Neuron (in vitro differentiated cells): ENCODE measurements around the gene FUT4.

Experiments used
- H2AFZ ChIP-seq: one replicate; pipeline ENCODE4 v1.6.1; 2013; ENCODE audit warnings: low read depth, mild to moderate bottlenecking, inconsistent platforms, low read length, moderate library complexity
- H3K27me3 ChIP-seq: one replicate; pipeline ENCODE4 v1.6.1; 2013; ENCODE audit warnings: low read length; ENCODE audit not compliant: insufficient read depth
- H3K36me3 ChIP-seq: one replicate; pipeline ENCODE4 v1.6.1; 2013; ENCODE audit warnings: low read length; ENCODE audit not compliant: insufficient read depth
- H3K4me1 ChIP-seq: one replicate; pipeline ENCODE4 v1.6.1; 2013; ENCODE audit warnings: low read length; ENCODE audit not compliant: insufficient read depth
- H3K4me3 ChIP-seq: 2 replicates; pipeline ENCODE4 v1.5.1; 2013; ENCODE audit warnings: mild to moderate bottlenecking, low read length, moderate library complexity
- H3K9me3 ChIP-seq: one replicate; pipeline ENCODE4 v1.6.1; 2013; ENCODE audit warnings: low read length

The FUT4 gene

GRCh38 chr11:94519478-94520084 lies 24.1 kb upstream of the FUT4 start:
- Histone ChIP-seq H3K4me1 (no peaks in the 10 kb centered on the region), H3K27me3 (peaks cover 8% of the 10 kb centered on the region), H2AFZ (peak overlapping the region; percentile 19), H3K36me3 (no peaks in the 10 kb centered on the region), H3K9me3 (no peaks in the 10 kb centered on the region), H3K4me3 (no peak overlapping the region)

GRCh38 chr11:94521684-94522083 lies 22.0 kb upstream of the FUT4 start:
- Histone ChIP-seq H3K4me3 (no peak overlapping the region), H2AFZ (no peak overlapping the region), H3K36me3 (no peaks in the 10 kb centered on the region), H3K4me1 (no peaks in the 10 kb centered on the region), H3K27me3 (peaks cover 4% of the 10 kb centered on the region), H3K9me3 (no peaks in the 10 kb centered on the region)

GRCh38 chr11:94524341-94524740 lies 19.4 kb upstream of the FUT4 start:
- H2AFZ ChIP-seq = no peak overlapping the region
- no peaks in the 10 kb centered on the region for H3K4me1 ChIP-seq
- no peaks in the 10 kb centered on the region for H3K36me3 ChIP-seq
- H3K4me3 ChIP-seq = no peak overlapping the region
- no peaks in the 10 kb centered on the region for H3K9me3 ChIP-seq
- peaks cover 6% of the 10 kb centered on the region for H3K27me3 ChIP-seq

- Histone ChIP-seq H3K4me3 (no peak overlapping the region), H2AFZ (no peak overlapping the region), H3K9me3 (no peaks in the 10 kb centered on the region), H3K4me1 (no peaks in the 10 kb centered on the region), H3K36me3 (no peaks in the 10 kb centered on the region), H3K27me3 (peaks cover 6% of the 10 kb centered on the region)
These were observed 18.0 kb upstream of the FUT4 start for GRCh38 chr11:94525546-94526324.

GRCh38 chr11:94526645-94527438 lies 16.9 kb upstream of the FUT4 start:
- H3K4me1 ChIP-seq = no peaks in the 10 kb centered on the region
- H3K9me3 ChIP-seq = no peaks in the 10 kb centered on the region
- H3K36me3 ChIP-seq = no peaks in the 10 kb centered on the region
- peaks cover 6% of the 10 kb centered on the region for H3K27me3 ChIP-seq
- no peak overlapping the region for H2AFZ ChIP-seq
- no peak overlapping the region for H3K4me3 ChIP-seq

GRCh38 chr11:94528551-94528950 lies 15.2 kb upstream of the FUT4 start:
- Histone ChIP-seq H3K36me3 (no peaks in the 10 kb centered on the region), H2AFZ (no peak overlapping the region), H3K4me1 (no peaks in the 10 kb centered on the region), H3K9me3 (no peaks in the 10 kb centered on the region), H3K4me3 (no peak overlapping the region), H3K27me3 (peaks cover 9% of the 10 kb centered on the region)

GRCh38 chr11:94532211-94532610 lies 11.5 kb upstream of the FUT4 start:
- Histone ChIP-seq H3K4me3 (no peak overlapping the region), H3K4me1 (no peaks in the 10 kb centered on the region), H3K27me3 (peaks cover 8% of the 10 kb centered on the region), H3K36me3 (no peaks in the 10 kb centered on the region), H2AFZ (no peak overlapping the region), H3K9me3 (no peaks in the 10 kb centered on the region)

- no peak overlapping the region for H3K4me3 ChIP-seq
- no peak overlapping the region for H2AFZ ChIP-seq
- H3K4me1 ChIP-seq = no peaks in the 10 kb centered on the region
- H3K27me3 ChIP-seq = peaks cover 8% of the 10 kb centered on the region
- H3K9me3 ChIP-seq = no peaks in the 10 kb centered on the region
- no peaks in the 10 kb centered on the region for H3K36me3 ChIP-seq
These were observed 10.5 kb upstream of the FUT4 start for GRCh38 chr11:94533206-94533605.

- Histone ChIP-seq H3K9me3 (no peaks in the 10 kb centered on the region), H3K4me1 (no peaks in the 10 kb centered on the region), H3K36me3 (no peaks in the 10 kb centered on the region), H3K27me3 (peaks cover 6% of the 10 kb centered on the region), H3K4me3 (no peak overlapping the region), H2AFZ (no peak overlapping the region)
These were observed 9.8 kb upstream of the FUT4 start for GRCh38 chr11:94533696-94534630.

- Histone ChIP-seq H2AFZ (no peak overlapping the region), H3K36me3 (no peaks in the 10 kb centered on the region), H3K4me1 (no peaks in the 10 kb centered on the region), H3K4me3 (no peak overlapping the region), H3K27me3 (peaks cover 11% of the 10 kb centered on the region), H3K9me3 (no peaks in the 10 kb centered on the region)
These were observed 7.3 kb upstream of the FUT4 start for GRCh38 chr11:94536386-94536785.

- Histone ChIP-seq H3K4me3 (no peak overlapping the region), H3K27me3 (peaks cover 18% of the 10 kb centered on the region), H3K4me1 (no peaks in the 10 kb centered on the region), H2AFZ (no peak overlapping the region), H3K9me3 (no peaks in the 10 kb centered on the region), H3K36me3 (no peaks in the 10 kb centered on the region)
These were observed 6.6 kb upstream of the FUT4 start for GRCh38 chr11:94537031-94537600.

- peaks cover 34% of the 10 kb centered on the region for H3K27me3 ChIP-seq
- H3K36me3 ChIP-seq = no peaks in the 10 kb centered on the region
- no peak overlapping the region for H2AFZ ChIP-seq
- peaks cover 6% of the 10 kb centered on the region for H3K9me3 ChIP-seq
- H3K4me1 ChIP-seq = no peaks in the 10 kb centered on the region
- no peak overlapping the region for H3K4me3 ChIP-seq
These were observed 4.3 kb upstream of the FUT4 start for GRCh38 chr11:94539420-94539819.
